GM23248 (cell line): ENCODE measurements around the gene MCF2L. TPM values are rescaled to one million over a fixed set of nuclear protein-coding genes. Genes with fewer than 3 reads are reported as not detected.

ENCODE experiments used
- DNase-seq: peaks from one replicate; pipeline ENCODE4 v3.0.0-alpha.2; 2015
- H2AFZ ChIP-seq: fragments of 200-600 bp; sonication (generic); 2 replicates; pipeline ENCODE4 v1.6.1; 2016; ENCODE audit warnings: antibody characterized with exemption
- H3F3A ChIP-seq: fragments of 200-600 bp; sonication (generic); 2 replicates; pipeline ENCODE4 v1.6.1; 2016; ENCODE audit warnings: mild to moderate bottlenecking, antibody characterized with exemption, mixed run types; ENCODE audit not compliant: insufficient read depth
- H3K27ac ChIP-seq: fragments of 200-600 bp; sonication (generic); 2 replicates; pipeline ENCODE4 v1.5.1; 2016; ENCODE audit warnings: mild to moderate bottlenecking
- H3K27me3 ChIP-seq: fragments of 200-600 bp; sonication (generic); replicated peaks from 2 replicates; pipeline ENCODE4 v1.6.1; 2016; ENCODE audit warnings: mild to moderate bottlenecking; ENCODE audit not compliant: insufficient read depth
- H3K36me3 ChIP-seq: fragments of 200-600 bp; sonication (generic); 2 replicates; pipeline ENCODE4 v1.6.1; 2016; ENCODE audit warnings: low read depth, mild to moderate bottlenecking
- H3K4me1 ChIP-seq: fragments of 200-600 bp; sonication (generic); 2 replicates; pipeline ENCODE4 v1.6.1; 2016; ENCODE audit warnings: mild to moderate bottlenecking; ENCODE audit not compliant: insufficient read depth
- H3K4me2 ChIP-seq: fragments of 200-600 bp; sonication (generic); one replicate; pipeline ENCODE4 v1.6.1; 2016; ENCODE audit warnings: mild to moderate bottlenecking; ENCODE audit not compliant: unreplicated experiment
- H3K4me3 ChIP-seq: fragments of 200-600 bp; sonication (generic); 2 replicates; pipeline ENCODE4 v1.5.1; 2016; ENCODE audit warnings: mild to moderate bottlenecking
- H3K79me2 ChIP-seq: fragments of 200-600 bp; sonication (generic); 2 replicates; pipeline ENCODE4 v1.6.1; 2016; ENCODE audit warnings: mild to moderate bottlenecking; ENCODE audit not compliant: insufficient read depth
- H3K9ac ChIP-seq: fragments of 200-600 bp; sonication (generic); 2 replicates; pipeline ENCODE4 v1.6.1; 2016; ENCODE audit warnings: mild to moderate bottlenecking
- H3K9me2 ChIP-seq: fragments of 200-600 bp; sonication (generic); 2 replicates; pipeline ENCODE4 v1.6.1; 2016; ENCODE audit warnings: mixed run types, mild to moderate bottlenecking, moderate library complexity; ENCODE audit not compliant: insufficient read depth
- H3K9me3 ChIP-seq: fragments of 200-600 bp; sonication (generic); one replicate; pipeline ENCODE4 v1.6.1; 2017; ENCODE audit warnings: low read depth
- H4K20me1 ChIP-seq: fragments of 200-600 bp; sonication (generic); 2 replicates; pipeline ENCODE4 v1.6.0; 2016; ENCODE audit not compliant: insufficient read depth
- EZH2 ChIP-seq: fragments of 200-600 bp; sonication (generic); IDR thresholded peaks from 2 replicates; pipeline ENCODE4 v1.6.1; 2018; ENCODE audit warnings: antibody characterized with exemption, mild to moderate bottlenecking; ENCODE audit not compliant: insufficient read depth, poor library complexity, severe bottlenecking
- EZH2phosphoT487 ChIP-seq: fragments of 200-600 bp; sonication (generic); IDR thresholded peaks from 2 replicates; pipeline ENCODE4 v1.6.1; 2018; ENCODE audit warnings: antibody characterized with exemption, moderate library complexity, mild to moderate bottlenecking, low read depth; ENCODE audit not compliant: insufficient read depth
- WGBS, 2 experiments: methylation state at CpG; one replicate each; pipeline ENCODE4 v1.1.6; 2015 to 2017; ENCODE audit warnings: low lambda C conversion rate in 2 of 2, low coverage in 1 of 2; ENCODE audit errors: missing lambda C conversion rate in 2 of 2; 5-methylcytosine and 5-hydroxymethylcytosine counted together
- in situ Hi-C: fragments of 300-500 bp; cut with MboI; formaldehyde crosslinking; loops from 2 replicates; pipeline ENCODE4 v1.15.0; 2020
- polyA plus RNA-seq: library from polyadenylated mRNA; unstranded; fragments of >200 nt; fragmentation: Nextera tagmentation; extraction: Ambion mirVana; gene quantifications from 2 replicates; pipeline ENCODE4 v1.2.1, GENCODE V29; 2016
- total RNA-seq: library from RNA; depleted of rRNA; stranded (reverse); fragments of >200 nt; shearing (Covaris generic); gene quantifications from 2 replicates; pipeline ENCODE4 v1.2.3, GENCODE V29; 2014

Gene MCF2L
- total and polyA plus RNA-seq, 2 experiments from 2014 or later = not detected

DNA sequence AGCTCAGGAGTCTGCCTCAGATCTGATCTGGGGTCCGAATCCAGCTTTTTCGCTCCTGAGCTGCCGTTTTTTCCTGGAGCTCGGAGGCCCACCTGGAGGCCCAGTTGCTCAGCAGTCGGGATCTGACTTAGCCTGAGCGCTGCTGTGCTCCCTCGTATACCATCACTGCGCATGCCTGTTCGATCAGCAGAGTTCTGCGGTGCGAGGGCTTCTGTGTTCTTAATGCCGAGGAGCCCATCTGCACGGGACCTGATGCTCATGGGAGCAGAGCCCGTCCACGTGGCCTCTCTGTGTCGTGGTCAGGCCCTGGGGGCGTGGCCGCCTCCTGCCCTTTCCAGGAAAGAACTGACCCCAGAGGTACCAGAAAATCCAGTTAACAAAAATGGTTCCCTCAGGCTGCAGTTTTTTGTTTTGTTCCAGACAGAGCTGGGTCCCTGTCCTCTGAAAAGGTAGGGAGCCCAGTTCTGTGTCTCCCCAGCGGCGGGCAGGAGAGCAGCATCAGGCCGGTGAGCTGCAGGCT is 57.4 kb downstream of the MCF2L start:
- H4K20me1 ChIP-seq = no peaks in the 10 kb centered on the region
- WGBS, 2 experiments = 64 to 71% methylated on average over 21 of the region's 21 CpGs
- in situ Hi-C loops = no loop called here
- H3K27ac ChIP-seq = no peak overlapping the region
- H3K9me3 ChIP-seq = no peaks in the 10 kb centered on the region
- H3K9ac ChIP-seq = no peak overlapping the region
- no peaks in the 10 kb centered on the region for H3K9me2 ChIP-seq
- H3K79me2 ChIP-seq = no peaks in the 10 kb centered on the region
- no peak overlapping the region for H2AFZ ChIP-seq
- H3K4me2 ChIP-seq = no peak overlapping the region
- TF ChIP-seq EZH2 = no peak
- no peak for TF ChIP-seq EZH2phosphoT487
- H3K4me3 ChIP-seq = no peak overlapping the region
- H3F3A ChIP-seq = no peaks in the 10 kb centered on the region
- DNase-seq = no peak
- no peaks in the 10 kb centered on the region for H3K4me1 ChIP-seq
- H3K36me3 ChIP-seq = no peaks in the 10 kb centered on the region
- peaks cover 7% of the 10 kb centered on the region; the same call in 1 of the 2 replicates for H3K27me3 ChIP-seq

DNA sequence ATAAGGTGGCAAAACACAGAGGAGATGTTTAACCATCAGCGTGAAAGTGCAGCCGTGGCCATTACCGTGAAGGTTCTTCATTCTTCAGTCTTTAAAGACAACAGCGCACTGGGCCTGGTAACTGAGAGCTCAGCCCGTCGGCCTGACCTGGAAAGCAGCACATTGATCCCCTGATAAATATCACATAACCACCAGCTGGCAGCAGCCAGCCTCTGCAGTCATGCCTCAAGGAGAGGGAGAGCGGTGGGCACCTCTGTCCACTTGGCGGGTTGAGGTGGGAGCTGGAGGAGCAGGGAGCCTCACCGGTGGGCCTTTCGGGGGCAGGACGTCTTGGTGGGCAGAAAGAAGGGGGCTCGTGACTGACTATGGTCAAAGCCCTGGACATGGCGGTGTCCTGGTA is 58.1 kb downstream of the MCF2L start:
- Histone ChIP-seq H3K4me1 (no peaks in the 10 kb centered on the region), H3K27me3 (peaks cover 8% of the 10 kb centered on the region; the same call in 1 of the 2 replicates), H3K4me3 (no peak overlapping the region), H3K79me2 (no peaks in the 10 kb centered on the region), H2AFZ (no peak overlapping the region), H3K9ac (no peak overlapping the region), H3K9me2 (no peaks in the 10 kb centered on the region), H3K9me3 (no peaks in the 10 kb centered on the region), H4K20me1 (no peaks in the 10 kb centered on the region), H3K27ac (no peak overlapping the region), H3K4me2 (no peak overlapping the region), H3K36me3 (no peaks in the 10 kb centered on the region), H3F3A (no peaks in the 10 kb centered on the region)
- no peak for DNase-seq
- TF ChIP-seq EZH2phosphoT487 = no peak
- TF ChIP-seq EZH2 = no peak
- WGBS, 2 experiments = 66 to 73% methylated on average over 13 of the region's 13 CpGs
- in situ Hi-C loops = no loop called here

DNA sequence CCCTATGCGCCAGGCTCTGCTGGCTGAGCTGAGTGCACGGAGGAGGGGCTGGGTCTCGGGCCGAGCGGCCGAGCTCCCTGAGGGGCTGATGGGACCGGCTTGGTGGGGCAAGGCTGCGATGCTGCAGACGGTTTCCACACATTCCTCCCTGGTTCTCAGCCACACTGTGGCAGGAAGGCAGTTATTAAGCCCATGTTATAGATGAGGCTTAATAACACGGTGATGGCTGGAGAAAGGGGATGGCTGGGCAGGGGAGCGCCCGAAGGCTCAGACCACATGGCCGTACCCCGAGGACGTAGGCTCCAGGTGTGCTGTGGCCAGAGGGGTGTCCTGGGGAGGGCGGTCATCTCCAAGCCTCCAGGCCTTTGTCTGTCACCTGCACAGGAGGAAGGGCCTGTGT is 58.6 kb downstream of the MCF2L start:
- no peak overlapping the region for H2AFZ ChIP-seq
- no peak overlapping the region for H3K4me2 ChIP-seq
- peaks cover 8% of the 10 kb centered on the region; the same call in 1 of the 2 replicates for H3K27me3 ChIP-seq
- no peak overlapping the region for H3K9ac ChIP-seq
- in situ Hi-C loops = no loop called here
- H3K4me1 ChIP-seq = no peaks in the 10 kb centered on the region
- DNase-seq = no peak
- no peaks in the 10 kb centered on the region for H3K9me2 ChIP-seq
- no peaks in the 10 kb centered on the region for H3K79me2 ChIP-seq
- H4K20me1 ChIP-seq = no peaks in the 10 kb centered on the region
- WGBS, 2 experiments = 74 to 75% methylated on average over 14 to 16 of the region's 16 CpGs
- H3K36me3 ChIP-seq = no peaks in the 10 kb centered on the region
- H3F3A ChIP-seq = no peaks in the 10 kb centered on the region
- no peak overlapping the region for H3K4me3 ChIP-seq
- H3K9me3 ChIP-seq = no peaks in the 10 kb centered on the region
- no peak for TF ChIP-seq EZH2phosphoT487
- H3K27ac ChIP-seq = no peak overlapping the region

DNA sequence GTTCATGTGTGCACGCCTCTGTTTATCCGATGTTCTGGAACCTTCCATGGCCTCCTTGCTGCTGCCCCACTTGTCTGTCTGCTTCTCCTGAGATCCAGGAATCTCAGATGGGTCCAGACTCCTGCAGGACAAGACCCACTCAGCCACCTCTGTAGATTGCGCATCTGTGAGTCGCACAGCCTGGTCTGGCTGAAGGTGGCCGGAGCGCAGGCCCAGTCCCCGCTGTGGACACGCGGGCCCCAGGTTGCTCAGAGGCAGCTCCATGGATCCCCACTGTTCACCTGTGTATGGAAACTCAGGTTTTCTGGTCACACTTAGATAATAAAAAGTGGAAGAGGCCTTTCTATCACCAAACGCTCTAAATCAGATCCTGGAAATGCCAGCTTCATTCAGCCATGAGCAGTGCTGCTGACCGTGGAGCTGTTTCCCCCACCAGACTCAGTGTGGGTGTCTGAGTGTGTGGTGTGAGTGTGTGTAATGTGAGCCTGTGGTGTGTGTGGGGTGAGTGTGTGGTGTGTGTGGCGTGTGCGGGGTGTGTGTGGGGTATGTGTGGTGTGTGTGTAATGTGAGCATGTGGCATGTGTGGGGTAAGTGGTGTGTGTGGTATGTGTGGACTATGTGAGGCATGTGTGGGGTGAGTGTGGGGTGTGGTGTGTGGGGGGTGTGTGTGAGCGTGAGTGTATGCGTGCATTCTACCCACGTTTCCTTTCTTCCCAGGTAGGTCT is 59.5 kb downstream of the MCF2L start:
- no peaks in the 10 kb centered on the region for H4K20me1 ChIP-seq
- in situ Hi-C loops = no loop called here
- no peak overlapping the region for H3K27ac ChIP-seq
- H3K4me2 ChIP-seq = no peak overlapping the region
- H3K9ac ChIP-seq = no peak overlapping the region
- H2AFZ ChIP-seq = no peak overlapping the region
- H3K36me3 ChIP-seq = no peaks in the 10 kb centered on the region
- no peaks in the 10 kb centered on the region for H3K79me2 ChIP-seq
- H3K4me1 ChIP-seq = no peaks in the 10 kb centered on the region
- no peaks in the 10 kb centered on the region for H3K9me3 ChIP-seq
- no peak for DNase-seq
- H3F3A ChIP-seq = no peaks in the 10 kb centered on the region
- TF ChIP-seq EZH2 (no peak), EZH2phosphoT487 (no peak)
- WGBS, 2 experiments = 73% methylated on average over 16 of the region's 16 CpGs
- H3K4me3 ChIP-seq = no peak overlapping the region
- peaks cover 8% of the 10 kb centered on the region; the same call in 1 of the 2 replicates for H3K27me3 ChIP-seq
- H3K9me2 ChIP-seq = no peaks in the 10 kb centered on the region
